HG02610 (cell line): ENCODE results near the gene RAI1.
"Not testable (repeated sequence)": the region's sequence is repeated elsewhere in the genome, so short reads cannot be mapped to it uniquely, and the experiment has no call there.

Source experiments
- ATAC-seq: cut with Tn5 transposase; IDR thresholded peaks from one replicate; pipeline ENCODE4 v1.9.1; 2021; ENCODE audit warnings: mild to moderate bottlenecking, moderate library complexity; ENCODE audit not compliant: unreplicated experiment

Gene RAI1

GRCh38 chr17:17795946-17796786 is 114.9 kb downstream of the RAI1 start:
- no peak for ATAC-seq

GRCh38 chr17:17796787-17797061 is 115.5 kb downstream of the RAI1 start:
- no peak for ATAC-seq

GRCh38 chr17:17797119-17797809 is 116.0 kb downstream of the RAI1 start:
- ATAC-seq: no peak

GRCh38 chr17:17798010-17798556 is 116.8 kb downstream of the RAI1 start:
- no peak for ATAC-seq

- no peak for ATAC-seq
Observed at GRCh38 chr17:17798573-17799255, 117.5 kb downstream of the RAI1 start.

- ATAC-seq: no peak
Observed at GRCh38 chr17:17800504-17801021, 119.3 kb downstream of the RAI1 start.

- no peak for ATAC-seq
Observed at GRCh38 chr17:17801800-17802481, 120.7 kb downstream of the RAI1 start.

- no peak for ATAC-seq
Observed at GRCh38 chr17:17804007-17804406, 122.7 kb downstream of the RAI1 start.

- no peak for ATAC-seq
Observed at GRCh38 chr17:17805575-17805974, 124.3 kb downstream of the RAI1 start.

- ATAC-seq: no peak
Observed at GRCh38 chr17:17806035-17806434, 124.8 kb downstream of the RAI1 start.

- ATAC-seq: no peak
Observed at GRCh38 chr17:17806611-17807274, 125.5 kb downstream of the RAI1 start.

GRCh38 chr17:17807440-17807839 is 126.2 kb downstream of the RAI1 start:
- ATAC-seq: no peak

GRCh38 chr17:17808200-17808599 is 126.9 kb downstream of the RAI1 start:
- not testable (repeated sequence) for ATAC-seq

- no peak for ATAC-seq
Observed at GRCh38 chr17:17808706-17809432, 127.6 kb downstream of the RAI1 start.

- no peak for ATAC-seq
Observed at GRCh38 chr17:17809531-17810083, 128.3 kb downstream of the RAI1 start.

- no peak for ATAC-seq
Observed at GRCh38 chr17:17810084-17810894, 129.0 kb downstream of the RAI1 start.

- ATAC-seq: no peak
Observed at GRCh38 chr17:17810895-17811248, 129.6 kb downstream of the RAI1 start.

- no peak for ATAC-seq
Observed at GRCh38 chr17:17811381-17812210, 130.3 kb downstream of the RAI1 start.
